ENCODE data around the gene AADACL4. TPM values are rescaled to one million over a fixed set of nuclear protein-coding genes. Genes with fewer than 3 reads are reported as not detected.

Gene AADACL4
- total and polyA plus RNA-seq, 9 of the 15 experiments (the other 6 are each of a cell fraction or from before 2014, with no cell fraction given) = not detected

GRCh38 chr1:12674358-12674757 is 30.5 kb downstream of the AADACL4 start:
- ChIA-PET CTCF (ENCODE audit: low intra/inter-chr PET ratio) (no interaction called here), POLR2A (interaction anchor here (0.6 kb wide), 1 partner anchor 70 kb away, joined by 3 read pairs; no protein-coding TSS in a partner anchor)
- peak; percentile 26 for FAIRE-seq
- intact Hi-C loops (cut with micrococcal nuclease) (no loop called here), in situ Hi-C loops (cut with MboI) (no loop called here)
- no peak overlapping the region for H3K4me2 ChIP-seq (ENCODE audit: insufficient read depth, low read length)
- no peaks in the 10 kb centered on the region; the same call in 1 of the 2 replicates for H4K20me1 ChIP-seq (replicated peaks; ENCODE audit: control insufficient read depth, insufficient read depth, low read length)
- no peaks in the 10 kb centered on the region for H3K9me3 ChIP-seq (replicated peaks; ENCODE audit: control insufficient read depth, insufficient read depth, low read depth, low read length)
- H3K79me2 ChIP-seq (ENCODE audit: control insufficient read depth, insufficient read depth, low read length) = no peaks in the 10 kb centered on the region
- H3K9me1 ChIP-seq (ENCODE audit: control insufficient read depth, insufficient read depth, low read length) = no peaks in the 10 kb centered on the region
- H3K4me3 ChIP-seq = no peak overlapping the region
- TF ChIP-seq GABPA (tag; conservative IDR thresholded peaks at IDR 0.05; ENCODE audit: low read depth) = no peak
- no peak for TF ChIP-seq NBN (IDR thresholded peaks at IDR 0.05; ENCODE audit: low read depth)
- no peak for TF ChIP-seq CBX1 (IDR thresholded peaks at IDR 0.05; ENCODE audit: low read depth)
- TF ChIP-seq TAF7 (tag; IDR thresholded peaks at IDR 0.05) = no peak
- no peak for TF ChIP-seq FOXA3 (CRISPR knock-in tag; conservative IDR thresholded peaks at IDR 0.05 in 1 of 2, IDR thresholded peaks at IDR 0.05 in 1 of 2)
- no peak for TF ChIP-seq CC2D1A (IDR thresholded peaks at IDR 0.05)
- TF ChIP-seq HOXB6 (CRISPR knock-in tag; IDR thresholded peaks at IDR 0.05; ENCODE audit: borderline replicate concordance) = no peak
- TF ChIP-seq SMARCB1 (IDR thresholded peaks at IDR 0.05; ENCODE audit: insufficient read length, low read depth) = no peak
- no peak for TF ChIP-seq ZNF609 (CRISPR knock-in tag; IDR thresholded peaks at IDR 0.05; ENCODE audit: borderline replicate concordance)
- TF ChIP-seq THRB (CRISPR knock-in tag; conservative IDR thresholded peaks at IDR 0.05) = no peak
- TF ChIP-seq KDM4B (IDR thresholded peaks at IDR 0.05; ENCODE audit: borderline replicate concordance in 2 of 2, low read depth in 1 of 2) = no peak
- no peak for TF ChIP-seq CTCF (IDR thresholded peaks at IDR 0.05 in 2 of 3, conservative IDR thresholded peaks at IDR 0.05 in 1 of 3; ENCODE audit: insufficient read depth in 2 of 3, low read depth in 1 of 3, low read length in 3 of 3)
- H3K36me3 ChIP-seq (ENCODE audit: control insufficient read depth, insufficient read depth, low read length) = no peaks in the 10 kb centered on the region
- ATAC-seq = no peak
- no peak overlapping the region for H3K9ac ChIP-seq (ENCODE audit: insufficient read depth in 1 of 2, low read depth in 2 of 2, low read length in 2 of 2)
- H3K4me1 ChIP-seq (replicated peaks in 1 of 2; ENCODE audit: control insufficient read depth in 2 of 2, insufficient read depth in 2 of 2, low read length in 2 of 2) = no peaks in the 10 kb centered on the region
- H2AFZ ChIP-seq (ENCODE audit: low read depth, low read length) = no peak overlapping the region
- no peak for DNase-seq (ENCODE audit: extremely low read depth in 1 of 4, low spot score in 3 of 4)
- H3K27ac ChIP-seq (ENCODE audit: extremely low read depth, low read depth, low read length) = no peak overlapping the region
- peaks cover 21 to 25% of the 10 kb centered on the region in 2 experiments; a peak in 4 of 5 replicates for H3K27me3 ChIP-seq (ENCODE audit: control insufficient read depth in 2 of 2, insufficient read depth in 2 of 2, low read length in 2 of 2)
- no TSS peak for BruUV-seq (replicated peaks)

Measured in K562 (cell line).